ENCODE results near the gene TTC19. TPM values are rescaled to one million over a fixed set of nuclear protein-coding genes. Genes with fewer than 3 reads are reported as not detected.
A peak's percentile ranks its signal among the peaks of the same experiment; 100 is the strongest.
"Not testable (repeated sequence)": the region's sequence is repeated elsewhere in the genome, so short reads cannot be mapped to it uniquely, and the experiment has no call there.

TTC19 gene
- total RNA-seq, 1 donor from 2014 or later = 78.3 TPM

GRCh38 chr17:15973016-15973415, 26.6 kb upstream of the TTC19 start:
- DNase-seq = no peak

- no peak for DNase-seq
These were observed 25.8 kb upstream of the TTC19 start for GRCh38 chr17:15973834-15974233.

GRCh38 chr17:15977894-15978293, 21.7 kb upstream of the TTC19 start:
- no peak for DNase-seq

- no peak for DNase-seq
These were observed 21.0 kb upstream of the TTC19 start for GRCh38 chr17:15978606-15979005.

GRCh38 chr17:15979013-15979412, 20.6 kb upstream of the TTC19 start:
- not testable (repeated sequence) for DNase-seq

DNA sequence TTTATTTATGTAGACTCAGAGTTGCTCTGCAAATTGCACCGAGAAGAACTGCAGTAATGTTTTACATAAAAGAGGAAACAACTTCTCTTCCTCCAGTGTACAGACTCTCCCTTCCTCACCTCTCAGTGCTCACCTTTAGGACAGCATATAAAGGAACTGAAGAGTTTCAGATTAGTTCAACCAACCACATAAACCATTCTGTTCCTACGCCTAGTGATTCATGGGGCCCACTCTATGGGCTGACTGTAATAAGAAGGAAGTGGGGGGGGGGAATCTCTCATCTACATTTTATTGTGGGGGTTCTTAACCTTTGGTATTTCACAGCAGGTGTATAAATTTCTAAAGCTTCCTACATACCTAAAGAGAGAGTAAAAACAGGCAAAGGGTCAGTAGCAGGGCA, 18.4 kb upstream of the TTC19 start:
- no peak for DNase-seq

- no peak for DNase-seq
These were observed 17.7 kb upstream of the TTC19 start for GRCh38 chr17:15981646-15982580.

- no peak for DNase-seq
These were observed 3.3 kb upstream of the TTC19 start for GRCh38 chr17:15996322-15996721.

DNA sequence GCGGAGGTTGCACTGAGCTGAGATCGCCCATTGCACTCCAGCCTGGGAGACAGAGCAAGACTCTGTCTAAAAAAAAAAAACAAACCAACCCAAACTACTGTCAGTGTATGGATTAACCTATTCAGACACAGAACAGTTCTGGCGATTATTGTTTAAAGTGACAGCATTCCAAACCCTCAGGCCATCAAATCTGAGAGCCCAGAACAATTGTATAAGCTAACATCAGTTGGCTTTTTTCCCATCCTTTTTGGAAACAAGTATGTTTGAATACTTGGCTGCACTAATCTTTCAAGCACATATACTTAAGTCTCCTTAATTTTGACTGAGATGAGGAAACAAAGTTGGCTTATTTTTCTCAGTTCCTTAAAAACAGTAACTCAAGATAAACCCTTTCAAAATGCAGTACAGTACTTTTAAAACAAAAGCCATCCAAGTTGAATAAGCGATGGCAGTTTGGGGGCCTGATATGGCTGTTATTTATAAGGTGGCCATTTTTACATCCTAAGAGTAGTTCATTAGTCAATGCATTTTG, 1.5 kb upstream of the TTC19 start:
- DNase-seq = no peak

- DNase-seq = peak; percentile 70
These were observed 577 bp downstream of the TTC19 start for GRCh38 chr17:15999974-16000827.

- no peak for DNase-seq
These were observed 1.7 kb downstream of the TTC19 start for GRCh38 chr17:16001226-16001897.

GRCh38 chr17:16002708-16003260, 3.2 kb downstream of the TTC19 start:
- no peak for DNase-seq

GRCh38 chr17:16003841-16004240, 4.2 kb downstream of the TTC19 start:
- no peak for DNase-seq

- DNase-seq = no peak
These were observed 6.0 kb downstream of the TTC19 start for GRCh38 chr17:16005636-16006035.

DNA sequence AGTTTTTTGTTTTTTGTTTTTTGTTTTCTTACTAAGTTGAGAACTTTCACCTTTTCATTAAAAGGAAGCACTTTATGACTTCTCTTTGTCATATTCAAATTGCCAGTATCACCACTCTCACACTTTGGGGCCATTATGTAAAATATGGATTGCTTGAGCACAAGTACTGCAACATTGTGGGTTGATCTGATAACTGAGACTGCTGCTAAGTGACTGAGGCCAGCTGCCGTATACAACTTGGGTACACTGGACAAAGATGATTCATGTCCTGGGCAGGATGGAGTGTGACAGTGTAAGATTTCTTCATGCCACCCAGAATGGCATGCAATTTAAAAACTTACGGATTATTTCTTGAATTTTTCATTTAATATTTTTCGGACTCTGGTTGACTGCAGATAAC, 7.8 kb downstream of the TTC19 start:
- no peak for DNase-seq

DNA sequence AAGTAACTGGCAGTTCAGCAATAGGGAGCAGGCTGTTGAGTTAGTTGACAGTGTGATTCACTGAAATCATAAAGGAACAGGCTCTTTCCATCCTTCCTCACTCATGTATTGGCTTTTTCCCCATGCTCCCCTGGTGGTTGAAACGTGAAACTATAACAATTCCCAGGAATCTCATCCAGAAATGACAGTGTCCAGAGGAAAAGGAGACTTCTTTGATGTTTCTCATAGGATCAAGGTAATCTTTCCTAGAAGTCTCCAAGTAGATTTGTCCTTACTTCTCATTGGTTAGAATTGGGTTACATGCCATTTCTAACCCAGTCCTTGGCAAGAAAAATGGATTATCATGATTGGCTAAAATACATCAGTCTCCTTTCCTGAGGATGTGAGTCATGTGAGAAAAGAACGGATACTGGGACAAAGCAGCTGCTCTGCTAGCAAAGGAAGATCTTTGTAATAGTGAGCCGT, 14.4 kb downstream of the TTC19 start:
- DNase-seq = peak; percentile 39

- no peak for DNase-seq
These were observed 19.7 kb downstream of the TTC19 start for GRCh38 chr17:16019347-16019746.

- DNase-seq = no peak
These were observed 24.3 kb downstream of the TTC19 start for GRCh38 chr17:16023881-16024280.

GRCh38 chr17:16025202-16025601, 25.6 kb downstream of the TTC19 start:
- no peak for DNase-seq

DNA sequence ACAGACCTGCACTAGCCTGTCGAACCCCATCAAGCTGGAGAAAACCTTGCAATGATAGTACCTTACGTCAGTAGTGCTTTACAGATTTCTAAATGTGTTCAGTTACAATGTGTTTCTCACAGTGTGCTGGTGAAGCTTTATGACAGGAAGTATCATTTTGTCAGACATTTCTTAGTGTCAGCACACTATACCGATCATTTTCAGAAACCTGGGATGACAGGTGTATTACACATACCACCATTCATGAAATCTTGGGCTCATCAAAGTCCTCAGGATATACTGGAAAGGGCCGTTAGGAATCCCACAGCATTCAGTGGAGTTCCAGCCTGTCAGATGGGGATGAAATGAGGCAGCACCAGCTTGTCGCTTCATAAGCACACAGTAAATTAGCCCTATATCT, 27.3 kb downstream of the TTC19 start:
- no peak for DNase-seq

GRCh38 chr17:16027708-16028584, 28.3 kb downstream of the TTC19 start:
- DNase-seq = no peak
